Measurements from ENCODE around the gene FCN2. TPM values are rescaled to one million over a fixed set of nuclear protein-coding genes. Genes with fewer than 3 reads are reported as not detected.

The FCN2 gene
- total RNA-seq, 1 experiment from 2014 or later: not detected

DNA sequence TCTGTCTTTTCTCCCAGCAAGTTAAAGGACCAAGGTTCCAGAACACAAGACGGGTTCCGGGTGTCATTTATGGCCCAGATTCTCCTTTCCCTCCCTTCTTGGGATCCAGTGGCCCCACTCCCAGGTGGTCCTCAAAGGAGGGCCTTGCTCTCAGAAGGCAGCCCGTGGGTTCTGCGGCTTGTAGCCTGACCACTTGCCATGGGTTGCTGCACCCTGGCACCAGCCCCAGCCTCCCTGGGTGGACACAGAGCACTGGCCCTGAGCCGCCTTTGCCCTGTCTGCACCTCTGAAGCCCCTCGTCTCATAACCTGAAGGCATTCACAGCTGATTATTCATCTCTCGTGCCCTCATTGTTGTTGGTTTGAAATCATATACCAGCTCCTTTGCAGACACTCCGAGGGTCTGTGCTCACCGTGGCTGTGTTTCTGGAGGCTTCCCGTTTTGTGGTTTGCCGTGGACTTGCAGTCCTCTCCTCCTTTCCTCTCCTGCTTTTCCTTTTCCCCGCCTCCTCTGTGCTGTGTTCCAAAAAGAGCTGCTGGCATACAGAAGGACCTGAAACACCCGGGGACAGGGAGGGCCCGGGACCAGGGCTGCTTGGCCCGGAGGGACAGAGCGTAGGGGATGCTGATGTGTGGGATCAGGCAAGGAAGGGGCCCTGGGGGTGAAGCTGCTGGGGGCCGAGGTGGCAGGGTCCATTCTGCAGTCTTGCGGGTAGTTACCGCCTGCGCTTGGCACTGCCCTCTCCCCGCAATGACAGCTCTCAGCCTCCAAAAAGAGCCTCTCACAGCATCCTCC, 49.5 kb upstream of the FCN2 start:
- no peaks in the 10 kb centered on the region for H3K9me3 ChIP-seq (ENCODE audit: control insufficient read depth in 1 of 2, insufficient read depth in 1 of 2, low read depth in 1 of 2, low read length in 2 of 2)
- H3K4me3 ChIP-seq (replicated peaks in 1 of 2; ENCODE audit: low read depth in 1 of 2, low read length in 2 of 2): no peak overlapping the region
- ChIA-PET RAD21 (ENCODE audit: low non-redundant PET in 1 of 2, low total read pairs in 2 of 2, uncharacterized antibody in 2 of 2, unreplicated experiment in 2 of 2) (no interaction called here), POLR2A (no interaction called here), CTCF (no interaction called here)
- H3K36me3 ChIP-seq (ENCODE audit: control insufficient read depth in 1 of 2, insufficient read depth in 2 of 2, low read length in 2 of 2): no peaks in the 10 kb centered on the region
- H3K79me2 ChIP-seq (ENCODE audit: insufficient read depth, low read length): no peaks in the 10 kb centered on the region
- H3K4me2 ChIP-seq (ENCODE audit: low read length): no peak overlapping the region
- H3K27ac ChIP-seq (ENCODE audit: low read depth, low read length): no peak overlapping the region
- H2AFZ ChIP-seq (ENCODE audit: low read depth, low read length, poor library complexity, severe bottlenecking): no peak overlapping the region
- ATAC-seq (no peak), DNase-seq (ENCODE audit: low read depth, low spot score) (no peak)
- no peaks in the 10 kb centered on the region for H3K4me1 ChIP-seq (ENCODE audit: control insufficient read depth in 1 of 2, insufficient read depth in 2 of 2, low read length in 2 of 2)
- H3K9me2 ChIP-seq (ENCODE audit: insufficient read depth): no peaks in the 10 kb centered on the region
- no peaks in the 10 kb centered on the region for H3K27me3 ChIP-seq (ENCODE audit: insufficient read depth, low read length)
- no TSS peak for BruUV-seq (replicated peaks)
- no peak for TF ChIP-seq POLR2A (IDR thresholded peaks at IDR 0.05; ENCODE audit: borderline replicate concordance, extremely low read depth, insufficient read depth, insufficient read length)
- no peak for TF ChIP-seq ZFX (IDR thresholded peaks at IDR 0.05)
- TF ChIP-seq FOSL1 (IDR thresholded peaks at IDR 0.05; ENCODE audit: low read depth): no peak
- no peak for TF ChIP-seq EZH2 (IDR thresholded peaks at IDR 0.05)
- no peak for TF ChIP-seq SIN3A (IDR thresholded peaks at IDR 0.05; ENCODE audit: low read depth)
- no peak for TF ChIP-seq JUND (IDR thresholded peaks at IDR 0.05)
- TF ChIP-seq, protein P1, sequence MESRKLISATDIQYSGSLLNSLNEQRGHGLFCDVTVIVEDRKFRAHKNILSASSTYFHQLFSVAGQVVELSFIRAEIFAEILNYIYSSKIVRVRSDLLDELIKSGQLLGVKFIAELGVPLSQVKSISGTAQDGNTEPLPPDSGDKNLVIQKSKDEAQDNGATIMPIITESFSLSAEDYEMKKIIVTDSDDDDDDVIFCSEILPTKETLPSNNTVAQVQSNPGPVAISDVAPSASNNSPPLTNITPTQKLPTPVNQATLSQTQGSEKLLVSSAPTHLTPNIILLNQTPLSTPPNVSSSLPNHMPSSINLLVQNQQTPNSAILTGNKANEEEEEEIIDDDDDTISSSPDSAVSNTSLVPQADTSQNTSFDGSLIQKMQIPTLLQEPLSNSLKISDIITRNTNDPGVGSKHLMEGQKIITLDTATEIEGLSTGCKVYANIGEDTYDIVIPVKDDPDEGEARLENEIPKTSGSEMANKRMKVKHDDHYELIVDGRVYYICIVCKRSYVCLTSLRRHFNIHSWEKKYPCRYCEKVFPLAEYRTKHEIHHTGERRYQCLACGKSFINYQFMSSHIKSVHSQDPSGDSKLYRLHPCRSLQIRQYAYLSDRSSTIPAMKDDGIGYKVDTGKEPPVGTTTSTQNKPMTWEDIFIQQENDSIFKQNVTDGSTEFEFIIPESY (IDR thresholded peaks at IDR 0.05; ENCODE audit: extremely low read depth, insufficient replicate concordance, low read length): no peak
- TF ChIP-seq SRF (IDR thresholded peaks at IDR 0.05; ENCODE audit: low read depth): no peak
- no peaks in the 10 kb centered on the region for H4K20me1 ChIP-seq (ENCODE audit: insufficient read depth)
- H3K9ac ChIP-seq (ENCODE audit: low read length): no peak overlapping the region
- intact Hi-C loops (cut with micrococcal nuclease): no loop called here

DNA sequence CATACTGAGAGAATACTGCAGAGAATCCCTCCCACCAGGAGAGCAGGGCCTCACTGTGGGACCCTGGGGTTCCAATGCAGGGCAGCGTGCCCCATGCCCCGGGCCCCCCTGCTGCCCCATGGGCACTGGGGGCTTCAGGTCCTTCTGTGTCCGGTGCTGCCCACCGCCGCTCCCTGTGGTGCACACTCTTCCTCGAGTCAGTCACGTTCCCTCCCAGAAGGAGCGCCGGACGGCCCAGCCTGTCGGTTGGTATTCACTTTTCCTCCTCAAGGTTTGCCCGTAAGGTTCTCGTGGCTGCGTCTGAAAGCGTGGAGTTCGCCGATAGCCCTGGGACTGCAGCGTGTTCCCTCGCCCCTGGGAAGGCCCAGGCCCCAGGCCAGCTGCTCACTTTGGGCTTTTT, 48.1 kb upstream of the FCN2 start:
- no TSS peak for BruUV-seq (replicated peaks)
- TF ChIP-seq POLR2AphosphoS5 (IDR thresholded peaks at IDR 0.05; ENCODE audit: low read depth, low read length): no peak
- no peak for TF ChIP-seq EZH2phosphoT487 (IDR thresholded peaks at IDR 0.05; ENCODE audit: borderline replicate concordance)
- TF ChIP-seq POLR2A (IDR thresholded peaks at IDR 0.05; ENCODE audit: borderline replicate concordance, extremely low read depth, insufficient read depth, insufficient read length): no peak
- TF ChIP-seq SRF (IDR thresholded peaks at IDR 0.05; ENCODE audit: low read depth): no peak
- TF ChIP-seq ZFX (IDR thresholded peaks at IDR 0.05): no peak
- TF ChIP-seq, protein P2, sequence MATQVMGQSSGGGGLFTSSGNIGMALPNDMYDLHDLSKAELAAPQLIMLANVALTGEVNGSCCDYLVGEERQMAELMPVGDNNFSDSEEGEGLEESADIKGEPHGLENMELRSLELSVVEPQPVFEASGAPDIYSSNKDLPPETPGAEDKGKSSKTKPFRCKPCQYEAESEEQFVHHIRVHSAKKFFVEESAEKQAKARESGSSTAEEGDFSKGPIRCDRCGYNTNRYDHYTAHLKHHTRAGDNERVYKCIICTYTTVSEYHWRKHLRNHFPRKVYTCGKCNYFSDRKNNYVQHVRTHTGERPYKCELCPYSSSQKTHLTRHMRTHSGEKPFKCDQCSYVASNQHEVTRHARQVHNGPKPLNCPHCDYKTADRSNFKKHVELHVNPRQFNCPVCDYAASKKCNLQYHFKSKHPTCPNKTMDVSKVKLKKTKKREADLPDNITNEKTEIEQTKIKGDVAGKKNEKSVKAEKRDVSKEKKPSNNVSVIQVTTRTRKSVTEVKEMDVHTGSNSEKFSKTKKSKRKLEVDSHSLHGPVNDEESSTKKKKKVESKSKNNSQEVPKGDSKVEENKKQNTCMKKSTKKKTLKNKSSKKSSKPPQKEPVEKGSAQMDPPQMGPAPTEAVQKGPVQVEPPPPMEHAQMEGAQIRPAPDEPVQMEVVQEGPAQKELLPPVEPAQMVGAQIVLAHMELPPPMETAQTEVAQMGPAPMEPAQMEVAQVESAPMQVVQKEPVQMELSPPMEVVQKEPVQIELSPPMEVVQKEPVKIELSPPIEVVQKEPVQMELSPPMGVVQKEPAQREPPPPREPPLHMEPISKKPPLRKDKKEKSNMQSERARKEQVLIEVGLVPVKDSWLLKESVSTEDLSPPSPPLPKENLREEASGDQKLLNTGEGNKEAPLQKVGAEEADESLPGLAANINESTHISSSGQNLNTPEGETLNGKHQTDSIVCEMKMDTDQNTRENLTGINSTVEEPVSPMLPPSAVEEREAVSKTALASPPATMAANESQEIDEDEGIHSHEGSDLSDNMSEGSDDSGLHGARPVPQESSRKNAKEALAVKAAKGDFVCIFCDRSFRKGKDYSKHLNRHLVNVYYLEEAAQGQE (IDR thresholded peaks at IDR 0.05; ENCODE audit: low read depth): no peak
- TF ChIP-seq, protein P3, sequence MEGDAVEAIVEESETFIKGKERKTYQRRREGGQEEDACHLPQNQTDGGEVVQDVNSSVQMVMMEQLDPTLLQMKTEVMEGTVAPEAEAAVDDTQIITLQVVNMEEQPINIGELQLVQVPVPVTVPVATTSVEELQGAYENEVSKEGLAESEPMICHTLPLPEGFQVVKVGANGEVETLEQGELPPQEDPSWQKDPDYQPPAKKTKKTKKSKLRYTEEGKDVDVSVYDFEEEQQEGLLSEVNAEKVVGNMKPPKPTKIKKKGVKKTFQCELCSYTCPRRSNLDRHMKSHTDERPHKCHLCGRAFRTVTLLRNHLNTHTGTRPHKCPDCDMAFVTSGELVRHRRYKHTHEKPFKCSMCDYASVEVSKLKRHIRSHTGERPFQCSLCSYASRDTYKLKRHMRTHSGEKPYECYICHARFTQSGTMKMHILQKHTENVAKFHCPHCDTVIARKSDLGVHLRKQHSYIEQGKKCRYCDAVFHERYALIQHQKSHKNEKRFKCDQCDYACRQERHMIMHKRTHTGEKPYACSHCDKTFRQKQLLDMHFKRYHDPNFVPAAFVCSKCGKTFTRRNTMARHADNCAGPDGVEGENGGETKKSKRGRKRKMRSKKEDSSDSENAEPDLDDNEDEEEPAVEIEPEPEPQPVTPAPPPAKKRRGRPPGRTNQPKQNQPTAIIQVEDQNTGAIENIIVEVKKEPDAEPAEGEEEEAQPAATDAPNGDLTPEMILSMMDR (IDR thresholded peaks at IDR 0.05 in 2 of 3, conservative IDR thresholded peaks at IDR 0.05 in 1 of 3; ENCODE audit: borderline replicate concordance in 1 of 3, insufficient read depth in 1 of 3, low read depth in 2 of 3, low read length in 2 of 3): no peak

More for the DNA sequence above, 48.1 kb upstream of the FCN2 start:
- intact Hi-C loops (cut with micrococcal nuclease): no loop called here
- Histone ChIP-seq H4K20me1 (ENCODE audit: insufficient read depth) (no peaks in the 10 kb centered on the region), H2AFZ (ENCODE audit: low read depth, low read length, poor library complexity, severe bottlenecking) (no peak overlapping the region), H3K9me3 (ENCODE audit: control insufficient read depth in 1 of 2, insufficient read depth in 1 of 2, low read depth in 1 of 2, low read length in 2 of 2) (no peaks in the 10 kb centered on the region), H3K79me2 (ENCODE audit: insufficient read depth, low read length) (no peaks in the 10 kb centered on the region), H3K9me2 (ENCODE audit: insufficient read depth) (no peaks in the 10 kb centered on the region), H3K4me2 (ENCODE audit: low read length) (no peak overlapping the region), H3K27ac (ENCODE audit: low read depth, low read length) (no peak overlapping the region), H3K36me3 (ENCODE audit: control insufficient read depth in 1 of 2, insufficient read depth in 2 of 2, low read length in 2 of 2) (no peaks in the 10 kb centered on the region), H3K4me1 (ENCODE audit: control insufficient read depth in 1 of 2, insufficient read depth in 2 of 2, low read length in 2 of 2) (peaks cover 0 to 3% of the 10 kb centered on the region in 2 experiments; a peak in 2 of 4 replicates), H3K4me3 (replicated peaks in 1 of 2; ENCODE audit: low read depth in 1 of 2, low read length in 2 of 2) (no peak overlapping the region), H3K27me3 (ENCODE audit: insufficient read depth, low read length) (no peaks in the 10 kb centered on the region), H3K9ac (ENCODE audit: low read length) (no peak overlapping the region)
- ATAC-seq (no peak), DNase-seq (ENCODE audit: low read depth, low spot score) (no peak)
- POLR2A ChIA-PET: no interaction called here
- RAD21 ChIA-PET (ENCODE audit: low non-redundant PET in 1 of 2, low total read pairs in 2 of 2, uncharacterized antibody in 2 of 2, unreplicated experiment in 2 of 2): no interaction called here
- CTCF ChIA-PET: no interaction called here
